Islet precursor cell (in vitro differentiated cells): ENCODE measurements around the gene ATE1.
"Not testable (repeated sequence)": the region's sequence is repeated elsewhere in the genome, so short reads cannot be mapped to it uniquely, and the experiment has no call there.

ENCODE experiments used
- DNase-seq: peaks from one replicate; pipeline ENCODE4 v3.0.0-alpha.2; 2018

The ATE1 gene

DNA sequence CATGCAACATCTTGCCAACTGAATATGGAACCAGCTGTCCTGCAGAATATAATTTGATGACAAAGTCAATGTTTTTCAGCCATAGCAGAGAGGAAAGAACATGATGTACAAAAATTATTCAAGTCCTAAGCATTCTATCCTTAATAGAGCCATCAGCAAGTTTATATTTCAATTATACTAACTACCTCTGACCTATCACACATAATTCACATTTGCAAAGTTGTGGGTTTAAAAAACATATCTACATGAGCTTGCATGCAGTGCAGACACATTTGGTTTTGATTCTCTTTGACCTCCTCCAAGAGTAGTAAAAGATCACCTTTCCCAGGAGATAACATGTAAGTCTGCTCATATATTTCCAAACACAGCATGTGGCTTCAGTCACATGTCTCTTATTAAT lies 203.5 kb downstream of the ATE1 start:
- DNase-seq: no peak

DNA sequence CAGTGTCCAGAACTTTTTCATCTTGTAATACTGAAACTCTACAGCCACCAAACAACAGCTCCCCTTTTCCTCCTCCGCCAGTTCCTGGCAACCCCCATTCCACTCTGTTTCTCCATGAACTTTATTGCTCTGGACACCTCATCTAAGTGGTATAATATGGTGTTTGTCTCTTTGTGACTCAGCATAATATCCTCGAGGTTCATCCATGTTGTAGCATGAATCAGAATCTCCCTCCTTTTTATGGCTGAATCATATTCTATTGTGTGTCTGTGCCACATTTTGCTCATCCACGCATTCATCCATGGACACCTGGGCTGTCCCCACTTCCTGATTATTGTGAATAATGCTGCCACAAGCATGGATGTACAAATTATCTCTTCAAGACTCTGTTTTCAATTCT lies 205.2 kb downstream of the ATE1 start:
- no peak for DNase-seq

DNA sequence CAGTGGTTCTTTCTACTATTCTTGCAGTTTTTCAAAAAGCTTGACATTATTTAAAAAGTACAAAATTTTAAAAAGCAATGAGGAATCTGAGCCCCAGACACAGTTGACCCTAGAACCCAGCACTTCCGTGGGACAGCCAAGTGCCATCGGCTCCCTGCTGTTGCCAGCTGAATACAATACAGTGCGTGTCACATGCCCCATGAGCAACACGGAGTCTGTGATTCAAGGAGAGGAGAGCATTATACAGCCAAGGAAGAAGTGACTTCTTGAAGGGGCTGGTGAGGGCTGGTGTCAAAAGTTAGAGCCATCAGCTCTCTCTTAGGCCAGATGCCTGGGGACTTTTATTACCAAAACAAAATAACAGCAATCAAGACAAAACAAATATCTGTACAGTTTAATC lies 206.6 kb downstream of the ATE1 start:
- DNase-seq: no peak

DNA sequence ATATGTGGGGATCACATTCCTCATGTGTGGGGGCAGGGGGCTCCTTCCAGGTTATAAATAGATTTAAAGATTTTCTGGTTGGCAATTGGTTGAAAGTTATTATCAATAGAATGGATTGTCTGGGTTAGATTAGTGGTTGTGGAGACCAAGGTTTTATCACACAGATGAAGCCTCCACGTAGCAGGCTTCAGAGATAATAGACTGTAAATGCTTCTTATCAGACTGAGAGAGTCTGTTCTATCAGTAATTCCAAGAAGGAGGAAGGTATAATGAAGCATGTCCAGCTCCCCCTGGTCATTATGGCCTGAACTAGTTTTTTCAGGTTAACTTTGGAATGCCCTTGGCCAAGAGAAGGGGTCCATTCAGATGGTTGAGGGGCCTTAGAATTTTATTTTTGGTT lies 211.9 kb downstream of the ATE1 start:
- no peak for DNase-seq

DNA sequence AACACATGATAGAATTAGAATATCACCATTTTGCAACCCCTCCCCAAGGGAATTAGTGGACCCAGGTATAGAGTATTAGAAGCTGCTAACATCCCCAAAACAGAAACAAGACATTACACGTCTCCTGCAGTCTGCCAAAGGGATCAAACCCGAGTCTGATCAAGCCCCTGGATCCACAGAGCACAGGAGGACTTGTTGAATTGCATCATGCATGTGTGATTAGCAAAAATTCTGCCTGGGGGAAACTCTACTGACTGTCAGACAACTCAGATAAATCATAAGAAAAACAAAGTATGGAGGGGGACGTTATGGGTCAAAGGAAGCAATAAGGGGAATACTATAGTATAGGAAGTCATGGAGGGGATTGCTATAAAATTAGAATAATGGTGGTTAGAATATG lies 212.8 kb downstream of the ATE1 start:
- DNase-seq: no peak

DNA sequence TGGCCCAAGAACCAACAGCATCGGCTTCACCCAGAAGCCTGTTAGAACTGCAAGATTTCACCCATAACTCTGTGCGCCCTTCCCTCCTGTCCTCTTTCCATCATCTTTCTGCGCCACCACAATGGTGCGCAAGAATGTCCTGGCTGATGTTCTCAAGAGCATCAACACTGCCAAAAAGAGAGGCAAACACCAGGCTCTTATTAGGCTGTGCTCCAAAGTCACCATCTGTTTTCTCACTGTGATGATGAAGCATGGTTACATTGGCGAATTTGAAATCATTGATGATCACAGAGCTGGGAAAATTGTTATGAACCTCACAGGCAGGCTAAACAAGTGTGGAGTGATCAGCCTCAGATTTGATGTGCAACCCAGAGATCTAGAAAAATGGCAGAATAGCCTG lies 214.3 kb downstream of the ATE1 start:
- DNase-seq: no peak

DNA sequence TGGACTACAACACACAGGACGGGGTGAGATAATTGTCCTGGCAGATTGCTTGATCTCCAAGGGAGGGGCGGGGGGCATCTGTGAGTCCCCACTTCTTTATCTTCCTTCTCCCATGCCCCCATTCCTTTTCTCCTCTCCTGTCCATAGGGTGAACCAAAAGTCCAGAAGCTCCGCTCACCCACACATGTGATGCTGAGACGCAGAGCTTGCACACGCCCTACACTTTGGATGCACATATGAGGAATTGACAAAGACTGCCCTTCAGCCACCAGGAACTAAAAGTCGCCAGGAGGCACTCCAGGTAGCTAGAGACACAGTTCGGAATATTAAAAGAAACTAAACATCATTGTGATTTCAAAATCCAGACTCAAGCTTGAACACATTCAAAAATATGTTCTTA lies 216.9 kb downstream of the ATE1 start:
- no peak for DNase-seq

DNA sequence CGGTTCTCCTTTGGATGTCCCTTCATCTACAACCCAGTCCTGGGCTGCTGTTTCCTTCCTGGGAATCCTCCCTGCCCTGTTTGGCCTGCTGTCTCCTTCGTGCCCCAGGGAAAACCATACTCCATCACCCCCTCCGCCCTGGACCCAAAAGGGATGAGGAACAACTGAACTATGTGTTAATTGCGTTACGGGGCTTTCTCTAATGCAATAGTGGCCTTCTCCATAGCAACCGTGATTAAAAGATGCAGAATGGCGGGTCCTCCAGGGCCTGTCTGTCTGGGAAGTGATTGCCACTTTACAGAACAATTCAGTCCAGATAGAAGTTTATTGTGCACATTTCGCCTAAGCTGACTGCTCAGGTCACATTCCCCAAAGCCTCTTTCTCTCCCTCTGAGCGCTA lies 217.6 kb downstream of the ATE1 start:
- peak; percentile 96 for DNase-seq

DNA sequence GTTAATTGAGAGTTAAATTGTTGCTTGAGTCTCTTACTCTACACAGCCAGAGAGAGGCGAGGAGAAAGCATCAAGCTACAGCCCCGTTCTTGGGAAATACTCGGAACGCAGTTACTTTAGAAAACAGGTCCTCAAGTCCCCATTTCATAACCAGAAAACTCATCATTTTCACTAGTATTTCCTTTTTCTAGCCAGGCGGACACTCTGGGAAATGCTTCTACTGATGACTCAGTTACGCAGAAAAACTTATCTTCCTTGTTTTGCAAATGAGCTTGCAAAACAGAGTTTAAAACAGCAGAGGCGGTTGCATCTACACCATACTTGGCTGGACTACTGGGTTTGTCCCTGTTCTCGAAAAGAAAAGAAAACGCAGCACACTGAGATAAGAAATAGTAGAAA lies 218.2 kb downstream of the ATE1 start:
- DNase-seq: no peak

DNA sequence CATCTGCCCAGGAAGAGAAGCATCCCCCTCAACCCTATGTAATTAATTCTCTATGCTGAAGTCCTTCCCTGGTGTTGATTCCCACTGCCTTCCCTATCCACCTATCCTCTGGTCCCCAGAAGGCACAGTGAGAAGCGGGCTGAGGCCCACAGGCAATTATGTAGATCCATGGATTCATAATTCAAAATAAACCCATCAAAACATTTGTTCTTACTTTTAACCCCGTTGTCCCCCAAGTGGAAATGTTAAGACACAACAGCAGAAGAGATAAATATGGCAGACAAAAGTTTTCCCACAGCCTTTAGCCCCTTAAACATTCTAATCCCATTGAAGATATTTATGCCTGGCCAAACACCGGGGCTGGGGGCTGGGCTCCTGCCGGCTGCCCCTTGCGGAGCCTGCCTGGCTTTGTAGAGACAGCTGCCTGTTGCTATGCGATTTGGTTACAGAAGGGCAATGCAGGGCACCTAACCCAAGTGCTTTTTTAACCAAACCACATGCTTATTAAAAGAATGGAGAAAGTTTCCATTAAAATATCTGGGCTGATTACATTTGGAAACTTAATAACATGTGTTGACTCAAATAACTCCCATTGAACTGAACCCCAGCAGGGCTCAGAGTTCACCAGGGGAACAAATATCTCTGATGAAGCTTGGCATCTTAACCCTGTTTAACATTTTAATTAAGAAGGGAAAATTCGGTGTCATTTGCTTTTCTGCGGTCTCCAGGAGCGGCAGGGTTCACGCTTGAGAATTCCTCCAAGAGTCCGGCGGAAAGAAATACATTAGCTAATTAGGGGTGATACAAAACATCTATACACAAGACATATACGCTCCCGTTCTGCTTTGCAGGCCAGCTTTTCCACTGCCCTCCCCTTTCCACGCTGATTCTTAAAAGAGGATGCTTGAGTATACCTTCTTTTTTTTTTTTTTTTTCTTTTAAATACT lies 218.8 kb downstream of the ATE1 start:
- no peak for DNase-seq

DNA sequence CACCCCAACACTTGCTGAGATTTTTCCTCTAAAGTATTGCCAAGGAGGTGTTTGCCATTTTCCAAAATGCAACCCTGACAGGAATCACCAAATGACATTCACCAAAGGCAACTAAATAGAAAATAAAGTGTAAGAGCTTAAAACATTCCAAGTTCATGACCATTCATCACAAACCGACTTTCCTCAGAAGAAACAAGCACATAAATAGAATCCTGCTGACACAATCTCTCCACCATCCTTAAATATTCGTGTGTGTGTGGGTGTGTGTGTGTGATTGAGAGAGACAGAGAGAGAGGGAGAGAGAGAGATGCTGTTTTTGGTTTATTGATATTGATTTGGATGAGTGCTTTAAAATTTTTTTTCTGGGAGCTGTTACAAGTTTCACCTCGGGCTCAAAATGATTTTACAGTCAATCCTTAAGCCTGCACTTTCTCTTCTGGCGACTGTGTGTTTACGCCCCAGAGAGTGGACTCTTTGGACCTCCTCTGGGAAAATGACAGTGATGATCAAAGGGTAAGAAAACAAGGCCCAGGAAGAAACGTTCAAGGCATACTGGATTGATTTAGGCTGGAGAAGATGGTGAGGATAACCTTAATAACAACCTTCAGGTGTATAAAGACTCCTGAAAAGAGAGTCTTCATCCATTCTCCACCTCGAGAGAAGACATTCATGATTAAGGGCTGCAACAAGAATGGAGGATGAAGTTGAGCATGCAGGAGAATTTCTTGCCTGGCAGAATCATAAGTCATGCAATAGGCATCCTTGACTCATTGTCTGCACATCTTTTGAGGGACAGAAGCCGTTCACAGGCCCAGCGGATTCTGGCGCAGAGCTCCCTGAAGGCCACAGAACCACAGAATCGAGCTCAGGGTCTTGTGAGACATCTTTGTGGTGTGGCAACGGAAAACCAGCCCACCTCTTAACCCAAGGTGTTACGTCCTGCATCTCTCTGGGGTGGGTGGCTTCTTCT lies 225.2 kb downstream of the ATE1 start:
- DNase-seq: peak; percentile 93

DNA sequence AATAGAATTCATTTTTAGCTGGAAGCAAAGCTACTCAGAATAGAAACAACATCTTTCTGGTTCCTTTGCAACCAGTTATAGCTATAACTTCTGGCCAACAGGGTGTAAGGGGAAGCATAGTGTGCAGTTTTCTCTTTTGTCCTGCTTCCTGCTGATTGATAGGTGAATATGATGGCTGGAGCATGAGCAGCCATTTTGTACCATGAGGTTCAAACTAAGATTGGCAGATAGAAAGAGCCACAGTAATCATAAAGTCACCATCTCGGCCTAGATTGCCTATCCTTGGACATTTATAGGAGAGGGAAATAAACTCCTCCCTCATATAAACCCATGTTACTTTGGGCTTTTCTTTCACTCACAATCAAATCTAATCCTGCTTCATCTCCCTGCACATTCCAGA lies 227.4 kb downstream of the ATE1 start:
- no peak for DNase-seq

DNA sequence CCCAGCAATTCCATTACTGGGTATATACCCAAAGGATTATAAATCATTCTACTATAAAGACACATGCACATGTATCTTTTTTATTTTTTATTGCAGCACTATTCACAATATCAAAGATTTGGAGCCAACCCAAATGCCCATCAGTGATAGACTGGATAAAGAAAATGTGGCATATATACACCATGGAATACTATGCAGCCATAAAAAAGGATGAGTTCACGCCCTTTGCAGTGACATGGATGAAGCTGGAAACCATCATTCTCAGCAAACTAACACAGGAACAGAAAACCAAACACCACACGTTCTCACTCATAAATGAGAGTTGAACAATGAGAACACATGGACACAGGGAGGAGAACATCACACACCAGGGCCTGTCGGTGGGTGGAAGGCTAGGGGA lies 228.1 kb downstream of the ATE1 start:
- not testable (repeated sequence) for DNase-seq

DNA sequence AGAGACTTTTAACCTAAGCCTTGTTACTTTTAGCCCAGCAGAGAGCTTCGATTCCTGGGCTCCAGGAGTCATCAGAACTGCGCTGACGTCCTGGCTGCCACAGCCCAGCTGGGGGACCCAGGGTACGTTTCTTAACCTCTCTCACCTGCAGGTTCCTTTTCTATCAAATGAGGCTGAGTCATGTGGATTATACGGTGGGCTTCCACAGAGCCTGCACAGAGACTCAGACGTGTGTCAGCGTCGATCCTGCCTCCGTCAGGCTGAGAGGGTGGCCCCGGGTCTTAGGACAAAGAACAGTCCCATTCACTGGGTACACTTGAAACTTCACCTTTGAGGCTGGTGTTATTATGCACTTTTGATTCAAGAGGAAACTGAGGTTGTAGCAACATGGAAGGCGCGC lies 228.9 kb downstream of the ATE1 start:
- DNase-seq: peak; percentile 62

DNA sequence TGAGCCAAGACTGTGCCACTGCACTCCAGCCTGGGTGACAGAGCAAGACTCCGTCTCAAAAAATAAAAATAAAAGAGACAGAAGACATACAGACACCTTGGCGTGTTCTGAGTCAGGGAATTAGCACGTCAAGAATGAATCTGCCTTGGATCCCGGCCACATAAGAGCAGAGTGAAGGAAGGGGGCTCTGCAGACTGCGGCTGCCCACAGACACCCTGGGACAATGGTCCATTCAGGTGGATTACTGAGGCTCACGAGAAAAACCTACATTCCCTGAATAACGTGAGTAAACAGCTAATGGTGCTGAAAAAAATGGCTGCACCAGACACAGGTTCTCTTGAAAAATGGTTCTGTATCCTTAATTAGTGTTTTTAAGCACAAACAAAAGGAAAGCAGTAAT lies 229.5 kb downstream of the ATE1 start:
- peak; percentile 85 for DNase-seq

DNA sequence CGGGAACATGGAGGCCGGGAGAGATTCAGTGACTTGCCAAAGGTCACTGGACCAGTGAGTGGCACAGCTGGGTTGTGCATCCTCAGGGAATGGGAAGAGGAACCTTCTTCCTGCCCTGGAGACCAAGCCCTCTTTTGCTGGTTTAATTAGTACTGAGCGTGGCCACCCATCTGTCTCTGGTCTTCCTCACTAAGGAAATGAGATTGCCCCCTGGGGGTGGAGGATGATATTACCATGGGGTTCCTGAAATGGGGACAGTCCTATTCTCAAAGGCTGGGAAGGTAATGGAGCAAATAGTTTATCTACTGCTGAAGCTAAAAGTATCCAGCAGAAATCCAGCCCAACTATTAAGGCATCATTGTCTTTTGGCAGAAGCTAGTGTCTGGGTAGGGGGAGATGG lies 231.0 kb downstream of the ATE1 start:
- DNase-seq: peak; percentile 65

DNA sequence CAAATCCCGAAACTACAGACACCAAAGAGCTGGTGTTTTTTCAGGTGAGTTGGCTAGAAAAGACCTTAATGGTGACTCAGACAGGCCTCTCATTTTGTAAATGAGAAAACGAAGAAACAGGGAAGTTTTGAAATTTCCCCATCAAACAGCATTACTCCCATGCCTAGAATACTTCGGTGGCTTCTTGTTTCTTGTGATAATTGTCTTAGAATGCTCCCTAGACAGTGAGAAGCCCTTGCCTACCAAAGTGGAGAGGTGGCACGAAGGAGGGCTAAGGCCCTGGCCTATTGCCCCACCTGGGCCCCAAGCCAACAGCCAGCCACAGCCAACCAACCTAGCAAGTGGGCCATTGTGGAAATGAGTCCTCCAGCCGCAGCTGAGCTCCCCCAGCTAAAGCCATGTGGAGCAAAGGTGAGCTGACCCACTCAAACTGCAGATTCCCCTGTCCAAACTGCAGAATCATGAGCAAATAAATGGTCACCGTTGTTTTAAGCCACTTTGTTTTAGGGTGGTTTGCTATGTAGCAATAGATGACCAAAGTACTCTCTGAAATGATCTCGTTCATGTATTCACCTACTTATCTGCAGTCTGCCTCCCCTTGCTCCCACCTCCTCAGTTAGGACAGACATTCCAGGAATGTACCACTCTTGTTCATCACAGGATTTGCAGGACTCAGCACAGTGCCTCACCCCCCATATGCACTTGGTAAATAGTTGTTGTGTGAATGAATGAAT lies 231.9 kb downstream of the ATE1 start:
- peak; percentile 68 for DNase-seq

DNA sequence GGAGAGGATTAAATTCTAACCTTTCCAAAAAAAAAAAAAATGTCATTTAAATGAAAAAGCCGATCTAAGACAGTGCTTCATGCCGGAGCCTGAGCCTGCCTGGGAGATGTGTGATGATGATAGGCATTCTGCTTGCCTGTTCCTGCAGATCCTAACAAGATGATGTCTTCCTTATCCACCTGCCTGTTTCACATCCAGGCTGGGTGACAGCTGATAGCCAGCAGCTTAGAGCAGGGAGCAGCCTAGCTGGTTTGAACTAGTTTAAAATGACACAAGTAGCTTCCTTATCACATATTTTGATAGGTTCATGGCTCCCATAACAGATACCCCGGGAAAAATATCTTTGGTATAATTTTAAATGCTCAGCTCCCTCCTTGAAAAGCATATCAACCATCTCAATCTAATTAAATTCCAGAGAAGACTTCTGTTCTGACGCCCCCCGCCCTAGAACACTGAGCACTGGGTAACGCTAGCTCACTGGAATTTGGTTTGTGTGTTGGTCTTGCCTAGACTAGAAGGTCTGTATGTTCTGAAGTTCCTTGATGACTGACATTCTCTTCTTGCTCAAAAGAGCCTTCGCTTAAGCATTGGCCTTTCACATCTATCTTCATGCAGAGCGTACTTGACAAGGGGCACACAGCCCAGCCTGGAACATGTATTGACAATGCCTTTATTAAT lies 232.7 kb downstream of the ATE1 start:
- DNase-seq: peak; percentile 86

DNA sequence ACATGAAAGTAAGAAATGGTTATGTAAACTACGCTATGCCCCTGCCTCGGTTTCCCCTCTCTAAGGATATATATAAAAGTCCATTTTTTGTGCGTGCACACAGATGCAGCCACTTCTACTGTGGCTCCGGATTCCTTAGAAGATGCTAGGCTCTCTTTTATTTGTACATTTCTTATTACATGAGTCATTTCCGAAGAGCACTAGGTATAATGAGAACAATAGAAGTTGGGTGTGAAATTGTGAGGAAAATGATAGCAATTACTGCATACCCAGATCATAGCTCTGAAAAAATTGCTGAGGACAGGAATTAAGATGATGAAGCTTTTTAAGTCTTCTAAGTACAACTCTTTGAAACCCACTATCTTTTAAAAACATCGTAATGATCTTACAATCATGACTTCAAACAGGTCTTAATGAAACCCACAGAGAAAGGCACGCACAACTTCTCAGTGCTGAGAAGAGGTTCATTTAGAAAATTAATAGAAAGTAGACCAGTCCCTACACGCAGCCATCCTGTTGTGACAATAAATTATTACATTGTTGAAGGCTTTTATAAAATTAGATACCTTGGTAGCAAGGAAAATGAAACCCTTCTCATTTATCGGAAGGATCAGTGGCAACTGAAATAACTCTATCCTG lies 233.4 kb downstream of the ATE1 start:
- DNase-seq: no peak

DNA sequence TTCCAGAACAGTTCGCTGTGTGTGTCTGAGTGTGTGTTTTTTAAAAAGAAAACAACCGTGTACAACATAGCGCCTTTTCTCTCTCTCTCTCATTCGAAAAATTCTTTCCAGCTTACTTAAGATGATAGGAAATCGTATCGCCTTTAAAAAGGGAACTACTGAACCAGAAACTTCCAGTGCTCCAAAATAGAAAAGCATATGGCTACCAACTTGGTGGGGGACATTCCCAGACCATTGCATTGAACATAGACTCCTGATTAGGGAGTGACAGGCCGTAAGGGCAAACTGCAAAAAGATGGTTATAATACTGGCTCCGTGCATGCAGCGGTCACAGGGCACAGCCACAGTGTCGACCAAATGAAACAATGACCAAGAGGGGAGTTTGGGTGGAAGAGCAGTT lies 235.2 kb downstream of the ATE1 start:
- DNase-seq: no peak

DNA sequence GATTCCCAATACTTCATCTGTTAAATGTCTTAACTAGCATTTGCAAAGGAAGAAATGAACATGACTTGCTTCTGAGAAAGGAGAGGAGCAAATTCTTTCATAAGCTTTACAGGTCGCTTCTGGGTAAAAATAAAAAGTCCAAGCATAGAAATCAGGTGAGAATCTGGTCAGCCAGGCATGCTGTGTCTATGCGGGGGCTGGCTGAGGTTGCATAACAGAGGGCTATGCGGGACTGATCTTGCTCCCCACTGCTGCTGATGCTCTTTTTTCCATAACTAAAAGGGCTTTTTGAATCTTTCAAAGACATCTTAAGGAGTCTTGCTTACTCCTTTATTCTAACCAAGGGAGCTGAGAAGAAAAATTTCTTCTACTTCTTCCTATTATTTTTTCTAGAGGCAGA lies 236.9 kb downstream of the ATE1 start:
- no peak for DNase-seq
